HL-60 (cell line): ENCODE data around the gene KCNC1.

Source experiments
- DNase-seq, 2 experiments: peaks; one replicate each; pipeline ENCODE4 v3.0.0-alpha.2; 2010 to 2020; ENCODE audit warnings: low read depth in 1 of 2, low spot score in 1 of 2
- H3K27ac ChIP-seq: fragments of 250-450 bp; sonication (Bioruptor Pico); replicated peaks from 2 replicates; pipeline ENCODE4 v1.5.1; 2020; ENCODE audit warnings: mild to moderate bottlenecking, moderate library complexity
- H3K27me3 ChIP-seq: fragments of 250-450 bp; sonication (Bioruptor Pico); 2 replicates; pipeline ENCODE4 v1.5.1; 2021; ENCODE audit warnings: mild to moderate bottlenecking, moderate library complexity; ENCODE audit not compliant: insufficient read depth, poor library complexity, severe bottlenecking
- H3K4me3 ChIP-seq: replicated peaks from 2 replicates; pipeline ENCODE4 v1.5.1; 2011; ENCODE audit warnings: mild to moderate bottlenecking, control low read depth, low read length; ENCODE audit not compliant: insufficient read depth
- CTCF ChIP-seq: IDR thresholded peaks from one replicate; pipeline ENCODE4 v1.5.1; 2011; ENCODE audit warnings: low read length, control low read depth, inconsistent platforms; ENCODE audit not compliant: insufficient read depth
- GABPA ChIP-seq: IDR thresholded peaks from 2 replicates; pipeline ENCODE4 v1.6.1; 2012; ENCODE audit warnings: low read depth
- POLR2AphosphoS5 ChIP-seq: IDR thresholded peaks from 2 replicates; pipeline ENCODE4 v1.6.1; 2012; ENCODE audit warnings: low read depth
- REST ChIP-seq: IDR thresholded peaks from 2 replicates; pipeline ENCODE4 v1.6.1; 2012; ENCODE audit warnings: low read depth; ENCODE audit not compliant: insufficient replicate concordance
- SPI1 ChIP-seq: IDR thresholded peaks from 2 replicates; pipeline ENCODE4 v1.6.1; 2012; ENCODE audit warnings: low read depth, mild to moderate bottlenecking, borderline replicate concordance

The KCNC1 gene

GRCh38 chr11:17822401-17822781 is 87.8 kb downstream of the KCNC1 start:
- Histone ChIP-seq H3K4me3 (no peak overlapping the region), H3K27me3 (no peaks in the 10 kb centered on the region), H3K27ac (no peak overlapping the region)
- DNase-seq, result no peak
- TF ChIP-seq CTCF (no peak), POLR2AphosphoS5 (no peak), REST (no peak), SPI1 (no peak), GABPA (no peak)

- no peak overlapping the region for H3K4me3 ChIP-seq
- TF ChIP-seq GABPA (no peak), SPI1 (no peak), POLR2AphosphoS5 (no peak), CTCF (no peak), REST (no peak)
- no peak overlapping the region for H3K27ac ChIP-seq
- no peaks in the 10 kb centered on the region for H3K27me3 ChIP-seq
- DNase-seq, result no peak
These were observed 92.4 kb downstream of the KCNC1 start for GRCh38 chr11:17827006-17827405.

DNA sequence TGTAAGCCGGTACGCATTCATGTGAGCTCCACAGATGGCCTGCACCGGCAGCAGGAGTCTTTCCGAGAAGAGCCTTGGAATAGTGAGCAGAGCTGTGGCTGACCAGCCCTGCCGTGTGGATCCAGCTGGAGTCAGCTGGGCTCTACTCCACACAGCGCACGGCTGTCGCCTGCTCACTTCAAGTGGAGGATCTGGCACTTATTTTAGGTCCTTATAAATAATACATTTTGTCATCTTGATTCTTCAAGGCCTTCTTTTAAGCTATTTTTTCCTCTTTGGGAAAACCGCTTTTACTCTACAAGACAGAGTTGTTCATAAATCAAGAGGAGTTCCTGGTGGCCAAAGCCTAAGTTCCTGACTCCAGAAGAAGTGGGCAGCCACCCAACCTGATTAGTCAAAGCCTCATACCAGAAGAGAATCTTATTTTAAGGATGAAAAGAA is 93.8 kb downstream of the KCNC1 start:
- DNase-seq, result no peak
- H3K27me3 ChIP-seq, result no peaks in the 10 kb centered on the region
- H3K27ac ChIP-seq, result no peak overlapping the region
- TF ChIP-seq SPI1, result no peak
- H3K4me3 ChIP-seq, result no peak overlapping the region

DNA sequence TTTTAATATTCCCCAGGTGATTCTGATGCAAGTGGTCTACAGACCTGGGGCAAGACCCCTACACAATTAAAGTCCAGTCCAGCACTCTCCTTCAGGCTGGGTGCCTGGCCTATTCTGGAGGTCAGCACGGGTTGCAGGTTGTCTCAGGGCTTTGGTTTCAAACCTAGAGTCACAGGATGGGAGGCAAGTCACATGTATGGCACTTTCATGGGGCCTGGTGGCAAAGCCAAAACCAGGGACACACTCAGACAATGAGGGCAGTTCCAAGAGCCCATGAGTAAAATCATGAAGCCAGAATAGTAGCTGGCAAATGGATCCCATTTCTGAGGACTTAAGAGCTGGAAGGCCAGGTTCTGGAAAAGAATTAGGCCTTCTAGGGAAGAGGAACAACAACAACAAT is 96.6 kb downstream of the KCNC1 start:
- H3K4me3 ChIP-seq, result no peak overlapping the region
- TF ChIP-seq SPI1 (no peak), REST (no peak), GABPA (no peak), POLR2AphosphoS5 (no peak), CTCF (no peak)
- no peaks in the 10 kb centered on the region for H3K27me3 ChIP-seq
- no peak overlapping the region for H3K27ac ChIP-seq
- DNase-seq, result no peak
